SK-N-SH (cell line): Measurements from ENCODE around the gene SBF2. TPM values are rescaled to one million over a fixed set of nuclear protein-coding genes. Genes with fewer than 3 reads are reported as not detected.

Experiments
- CTCF ChIA-PET: fragments of 300-600, 350-600 bp; formaldehyde crosslinking; extraction: SDS; loops from one replicate; lab custom pipeline; 2021; lab: Yijun Ruan, JAX
- POLR2A ChIA-PET: fragments of 350-600 bp; sonication (Branson Sonifier 250); formaldehyde crosslinking; extraction: SDS; loops from one replicate; lab custom pipeline; 2020; ENCODE audit warnings: antibody characterized with exemption, inconsistent platforms; lab: Yijun Ruan, JAX
- DNase-seq: peaks from one replicate; pipeline ENCODE4 v3.0.0; 2012
- H2AFZ ChIP-seq: fragments of 200-600 bp; sonication (generic); 2 replicates; pipeline ENCODE4 v1.8.1; 2016; ENCODE audit warnings: antibody characterized with exemption, mild to moderate bottlenecking, low read depth
- H3F3A ChIP-seq: fragments of 200-600 bp; sonication (generic); replicated peaks from 2 replicates; pipeline ENCODE3; 2016; ENCODE audit warnings: antibody characterized with exemption, mild to moderate bottlenecking; ENCODE audit not compliant: insufficient read depth
- H3K27ac ChIP-seq, 2 experiments: fragments of 200-500 bp in 1 of 2; fragments of 200-600 bp in 1 of 2; sonication (Bioruptor generic) in 1 of 2; sonication (generic), shearing (Covaris generic) in 1 of 2; 2 replicates each; pipeline versions ENCODE4 v1.5.1 to v1.6.1; 2014 to 2016; ENCODE audit warnings: low read depth in 2 of 2, inconsistent platforms in 1 of 2, low read length in 1 of 2, mild to moderate bottlenecking in 1 of 2, mixed read lengths in 1 of 2
- H3K27me3 ChIP-seq: fragments of 200-600 bp; sonication (generic), shearing (Covaris generic); 2 replicates; pipeline ENCODE4 v1.6.1; 2016; ENCODE audit warnings: mixed run types; ENCODE audit not compliant: insufficient read depth
- H3K36me3 ChIP-seq, 2 experiments: fragments of 200-500 bp in 1 of 2; fragments of 200-600 bp in 1 of 2; sonication (Bioruptor generic) in 1 of 2; sonication (generic) in 1 of 2; replicated peaks in 1 of 2; 2 replicates each; pipeline versions ENCODE3 to v1.5.1; 2014 to 2016; ENCODE audit warnings: low read length in 1 of 2, mild to moderate bottlenecking in 1 of 2; ENCODE audit not compliant: insufficient read depth in 2 of 2, control insufficient read depth in 1 of 2
- H3K4me1 ChIP-seq, 2 experiments: fragments of 200-500 bp in 1 of 2; fragments of 200-600 bp in 1 of 2; sonication (Bioruptor generic) in 1 of 2; sonication (generic), shearing (Covaris generic) in 1 of 2; 2 replicates each; pipeline versions ENCODE4 v1.5.1 to v1.6.1; 2014 to 2016; ENCODE audit warnings: low read depth in 1 of 2, low read length in 1 of 2, mixed run types in 1 of 2; ENCODE audit not compliant: insufficient read depth in 2 of 2, control insufficient read depth in 1 of 2
- H3K4me2 ChIP-seq: fragments of 200-600 bp; sonication (generic), shearing (Covaris generic); 2 replicates; pipeline ENCODE4 v1.6.1; 2017; ENCODE audit warnings: mixed run types
- H3K4me3 ChIP-seq, 2 experiments: fragments of 200-500 bp in 1 of 2; fragments of 200-600 bp in 1 of 2; sonication (Bioruptor generic) in 1 of 2; sonication (generic), shearing (Covaris generic) in 1 of 2; 2 replicates each; pipeline versions ENCODE4 v1.5.1 to v1.8.1; 2014 to 2016; ENCODE audit warnings: low read depth in 2 of 2, inconsistent platforms in 1 of 2, low read length in 1 of 2, mild to moderate bottlenecking in 1 of 2, mixed read lengths in 1 of 2, moderate library complexity in 1 of 2
- H3K79me2 ChIP-seq: fragments of 200-600 bp; sonication (generic); 2 replicates; pipeline ENCODE4 v1.8.1; 2017; ENCODE audit warnings: mild to moderate bottlenecking; ENCODE audit not compliant: insufficient read depth
- H3K9ac ChIP-seq: fragments of 200-600 bp; sonication (generic); 2 replicates; pipeline ENCODE4 v1.6.1; 2017; ENCODE audit warnings: mixed run types
- H3K9me2 ChIP-seq: fragments of 200-600 bp; sonication (generic); 2 replicates; pipeline ENCODE4 v1.6.1; 2017; ENCODE audit warnings: mixed run types
- H3K9me3 ChIP-seq: fragments of 200-600 bp; sonication (generic); 2 replicates; pipeline ENCODE4 v1.6.1; 2017; ENCODE audit warnings: mixed run types, mild to moderate bottlenecking, moderate library complexity
- H4K20me1 ChIP-seq: fragments of 200-600 bp; sonication (generic); 2 replicates; pipeline ENCODE4 v1.6.1; 2017; ENCODE audit warnings: mild to moderate bottlenecking, mixed run types; ENCODE audit not compliant: insufficient read depth
- CHD2 ChIP-seq: fragments of 150-350 bp; IDR thresholded peaks from 2 replicates; pipeline ENCODE4 v1.6.1; 2018; ENCODE audit warnings: low read length; ENCODE audit not compliant: partially characterized antibody
- FOSL2 ChIP-seq: IDR thresholded peaks from 2 replicates; pipeline ENCODE4 v1.4.0; 2012; ENCODE audit warnings: low read depth, mild to moderate bottlenecking, moderate library complexity, borderline replicate concordance
- GABPA ChIP-seq: IDR thresholded peaks from 2 replicates; pipeline ENCODE4 v1.4.0; 2012; ENCODE audit warnings: low read depth, mild to moderate bottlenecking
- JUND ChIP-seq: IDR thresholded peaks from 2 replicates; pipeline ENCODE4 v1.4.0; 2012
- NRF1 ChIP-seq: IDR thresholded peaks from 2 replicates; pipeline ENCODE4 v1.6.1; 2012; ENCODE audit warnings: low read depth, mild to moderate bottlenecking, low read length
- RCOR1 ChIP-seq: fragments of 150-350 bp; IDR thresholded peaks from 2 replicates; pipeline ENCODE4 v1.6.1; 2017; ENCODE audit warnings: antibody characterized with exemption, low read length
- SMC3 ChIP-seq: IDR thresholded peaks from 2 replicates; pipeline ENCODE4 v1.6.1; 2012; ENCODE audit warnings: low read depth, low read length, improper control_type of control experiment
- TAF1 ChIP-seq: IDR thresholded peaks from 2 replicates; pipeline ENCODE4 v1.6.1; 2012; ENCODE audit warnings: low read depth, mild to moderate bottlenecking, low read length, moderate library complexity, borderline replicate concordance
- TEAD4 ChIP-seq: IDR thresholded peaks from 2 replicates; pipeline ENCODE4 v1.4.0; 2012; ENCODE audit warnings: mild to moderate bottlenecking, borderline replicate concordance; ENCODE audit not compliant: insufficient read depth
- USF1 ChIP-seq: IDR thresholded peaks from 2 replicates; pipeline ENCODE4 v1.4.0; 2012; ENCODE audit warnings: low read depth, borderline replicate concordance
- USF2 ChIP-seq: fragments of 150-350 bp; IDR thresholded peaks from 2 replicates; pipeline ENCODE4 v1.6.1; 2017; ENCODE audit warnings: antibody characterized with exemption, low read length, low read depth, borderline replicate concordance
- YY1 ChIP-seq: IDR thresholded peaks from 2 replicates; pipeline ENCODE4 v1.4.0; 2012; ENCODE audit warnings: low read depth, mild to moderate bottlenecking
- WGBS: methylation state at CpG from one replicate; pipeline ENCODE4 v1.1.6; 2017; ENCODE audit warnings: low lambda C conversion rate; 5-methylcytosine and 5-hydroxymethylcytosine counted together
- polyA plus RNA-seq, 3 experiments: library from polyadenylated mRNA; depleted of rRNA; stranded (reverse); fragments of >200 nt; gene quantifications; 2 replicates each; pipeline ENCODE4 v1.2.3, GENCODE V29; 2012

The SBF2 gene
- polyA plus RNA-seq, 1 of the 3 experiments (the other 2 are of a cell fraction), result 23.0 TPM

DNA sequence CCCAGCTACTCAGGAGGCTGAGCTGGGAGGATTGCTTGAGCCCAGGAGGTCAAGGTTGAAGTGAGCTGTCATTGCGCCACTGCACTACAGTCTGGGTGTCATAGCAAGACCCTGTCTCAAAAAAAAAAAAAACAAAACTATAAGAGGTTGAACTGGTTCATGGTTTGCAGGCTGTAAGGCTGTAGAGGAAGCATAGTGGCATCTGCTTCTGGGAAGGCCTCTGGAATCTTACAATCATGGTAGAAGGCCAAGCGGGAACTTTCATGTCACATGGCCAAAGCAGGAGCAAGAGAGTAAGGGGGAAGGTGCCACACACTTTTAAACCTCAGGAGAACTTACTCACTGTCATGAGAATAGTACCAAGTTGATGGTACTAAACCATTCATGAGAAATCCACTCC lies 520.5 kb downstream of the SBF2 start:
- Histone ChIP-seq H3K27me3 (no peaks in the 10 kb centered on the region), H3K9me3 (no peaks in the 10 kb centered on the region), H3K4me3 (no peak overlapping the region), H3K4me2 (no peak overlapping the region), H3F3A (peaks cover 26% of the 10 kb centered on the region), H3K9ac (no peak overlapping the region), H3K4me1 (peaks cover 3 to 17% of the 10 kb centered on the region in 2 experiments; a peak in 3 of 4 replicates), H4K20me1 (no peaks in the 10 kb centered on the region), H3K9me2 (no peaks in the 10 kb centered on the region), H3K27ac (no peak overlapping the region), H3K36me3 (peaks cover 4 to 6% of the 10 kb centered on the region in 2 experiments), H3K79me2 (no peaks in the 10 kb centered on the region), H2AFZ (no peak overlapping the region)
- DNase-seq, result no peak
- WGBS, result 93% methylated on average over 2 of the region's 2 CpGs
- ChIA-PET POLR2A (no interaction called here), CTCF (no interaction called here)
- TF ChIP-seq GABPA, result no peak
- TF ChIP-seq NRF1, result no peak
- TF ChIP-seq RCOR1, result no peak
- TF ChIP-seq TEAD4, result no peak
- no peak for TF ChIP-seq YY1
- TF ChIP-seq SMC3, result no peak

DNA sequence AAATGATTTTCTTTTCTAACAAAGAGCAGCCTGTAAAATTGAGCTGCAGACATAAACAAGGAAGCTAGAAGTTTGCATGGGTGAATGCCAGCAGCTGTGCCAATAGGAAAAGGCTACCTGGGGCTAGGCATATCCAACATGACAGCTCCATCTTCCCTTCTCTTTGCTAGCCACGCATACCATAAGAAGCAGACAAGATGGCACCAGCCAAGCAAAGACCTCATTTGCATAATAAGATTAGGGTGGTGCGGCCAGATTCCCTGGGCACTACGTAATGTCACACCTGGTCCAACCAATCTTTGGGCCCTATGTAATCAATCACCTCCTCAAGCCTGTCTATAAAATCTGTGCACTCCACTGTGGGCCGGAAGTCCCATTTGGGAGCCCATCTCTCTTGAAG lies 521.8 kb downstream of the SBF2 start:
- H3K4me2 ChIP-seq, result no peak overlapping the region
- H3K9me2 ChIP-seq, result no peaks in the 10 kb centered on the region
- POLR2A ChIA-PET, result interaction anchor here (0.6 kb wide), 1 partner anchor 65 kb away, joined by 4 read pairs; no protein-coding TSS in a partner anchor
- peaks cover 3% of the 10 kb centered on the region in 2 experiments for H3K36me3 ChIP-seq
- H3K4me1 ChIP-seq, result peaks cover 3 to 17% of the 10 kb centered on the region in 2 experiments; a peak in 3 of 4 replicates
- 96% methylated on average over 4 of the region's 4 CpGs for WGBS
- no peak overlapping the region for H3K4me3 ChIP-seq
- no peaks in the 10 kb centered on the region for H3K79me2 ChIP-seq
- H3K9ac ChIP-seq, result no peak overlapping the region
- CTCF ChIA-PET, result interaction anchor here (1.7 kb wide), 1 partner anchor 14 kb away, joined by 5 read pairs; no protein-coding TSS in a partner anchor
- peaks cover 26% of the 10 kb centered on the region for H3F3A ChIP-seq
- H3K27ac ChIP-seq, result no peak overlapping the region
- H3K9me3 ChIP-seq, result no peaks in the 10 kb centered on the region
- no peaks in the 10 kb centered on the region for H3K27me3 ChIP-seq
- no peak for TF ChIP-seq FOSL2
- TF ChIP-seq TAF1, result no peak
- no peak for TF ChIP-seq CHD2
- no peak for TF ChIP-seq USF2
- no peak for TF ChIP-seq RCOR1
- TF ChIP-seq JUND, result no peak
- TF ChIP-seq TEAD4, result no peak
- TF ChIP-seq USF1, result no peak
- no peak for TF ChIP-seq SMC3
- H2AFZ ChIP-seq, result no peak overlapping the region
- DNase-seq, result no peak
- H4K20me1 ChIP-seq, result no peaks in the 10 kb centered on the region
